ENCODE results near the gene ERBIN. TPM values are rescaled to one million over a fixed set of nuclear protein-coding genes. Genes with fewer than 3 reads are reported as not detected.
"Not testable (repeated sequence)": the region's sequence is repeated elsewhere in the genome, so short reads cannot be mapped to it uniquely, and the experiment has no call there.

The ERBIN gene
- total RNA-seq, 1 donor from 2014 or later: 60.2 TPM

- no peaks in the 10 kb centered on the region for H3K9me3 Mint-ChIP-seq
- H3K27me3 Mint-ChIP-seq: no peaks in the 10 kb centered on the region
- no peak overlapping the region for H3K4me3 Mint-ChIP-seq
- peaks cover 8% of the 10 kb centered on the region for H3K4me1 Mint-ChIP-seq (ENCODE audit: unreplicated experiment)
- TF ChIP-seq CTCF (conservative IDR thresholded peaks at IDR 0.05): peak; percentile 51
- no peaks in the 10 kb centered on the region for H3K36me3 Mint-ChIP-seq
- no peak overlapping the region for H3K27ac Mint-ChIP-seq
- no peak for DNase-seq (ENCODE audit: extremely low spot score, unreplicated experiment)
These were observed 12.9 kb upstream of the ERBIN start for GRCh38 chr5:65913519-65913918.

GRCh38 chr5:65914641-65915196, 11.7 kb upstream of the ERBIN start:
- peaks cover 8% of the 10 kb centered on the region for H3K4me1 Mint-ChIP-seq (ENCODE audit: unreplicated experiment)
- no peak for DNase-seq (ENCODE audit: extremely low spot score, unreplicated experiment)
- H3K27ac Mint-ChIP-seq: no peak overlapping the region
- no peaks in the 10 kb centered on the region for H3K36me3 Mint-ChIP-seq
- H3K4me3 Mint-ChIP-seq: peak overlapping the region; percentile 12
- H3K9me3 Mint-ChIP-seq: no peaks in the 10 kb centered on the region
- no peaks in the 10 kb centered on the region for H3K27me3 Mint-ChIP-seq
- no peak for TF ChIP-seq CTCF (conservative IDR thresholded peaks at IDR 0.05)

GRCh38 chr5:65915661-65916060, 10.7 kb upstream of the ERBIN start:
- H3K27me3 Mint-ChIP-seq; H3K36me3 Mint-ChIP-seq; H3K9me3 Mint-ChIP-seq; DNase-seq (ENCODE audit: extremely low spot score, unreplicated experiment); H3K4me1 Mint-ChIP-seq (ENCODE audit: unreplicated experiment); H3K4me3 Mint-ChIP-seq; H3K27ac Mint-ChIP-seq: not testable (repeated sequence)

- H3K9me3 Mint-ChIP-seq: no peaks in the 10 kb centered on the region
- no peak for TF ChIP-seq CTCF (conservative IDR thresholded peaks at IDR 0.05)
- H3K36me3 Mint-ChIP-seq: no peaks in the 10 kb centered on the region
- no peaks in the 10 kb centered on the region for H3K27me3 Mint-ChIP-seq
- DNase-seq (ENCODE audit: extremely low spot score, unreplicated experiment): no peak
- H3K4me1 Mint-ChIP-seq (ENCODE audit: unreplicated experiment): peaks cover 8% of the 10 kb centered on the region
- H3K4me3 Mint-ChIP-seq: no peak overlapping the region
- no peak overlapping the region for H3K27ac Mint-ChIP-seq
These were observed 10.3 kb upstream of the ERBIN start for GRCh38 chr5:65916066-65916465.

- no peaks in the 10 kb centered on the region for H3K9me3 Mint-ChIP-seq
- TF ChIP-seq CTCF (conservative IDR thresholded peaks at IDR 0.05): no peak
- no peaks in the 10 kb centered on the region for H3K27me3 Mint-ChIP-seq
- no peaks in the 10 kb centered on the region for H3K36me3 Mint-ChIP-seq
- DNase-seq (ENCODE audit: extremely low spot score, unreplicated experiment): no peak
- H3K4me1 Mint-ChIP-seq (ENCODE audit: unreplicated experiment): peaks cover 8% of the 10 kb centered on the region
- H3K4me3 Mint-ChIP-seq: no peak overlapping the region
- H3K27ac Mint-ChIP-seq: no peak overlapping the region
These were observed 9.7 kb upstream of the ERBIN start for GRCh38 chr5:65916636-65917035.

GRCh38 chr5:65919773-65920172, 6.6 kb upstream of the ERBIN start:
- Mint-ChIP-seq H3K27me3 (no peaks in the 10 kb centered on the region), H3K4me3 (no peak overlapping the region), H3K9me3 (no peaks in the 10 kb centered on the region), H3K4me1 (ENCODE audit: unreplicated experiment) (peaks cover 11% of the 10 kb centered on the region), H3K36me3 (no peaks in the 10 kb centered on the region), H3K27ac (no peak overlapping the region)
- DNase-seq (ENCODE audit: extremely low spot score, unreplicated experiment): no peak
- TF ChIP-seq CTCF (conservative IDR thresholded peaks at IDR 0.05): no peak

Data from type B pancreatic cell (in vitro differentiated cells).